Measurements from ENCODE around the gene ZBED5. TPM values are rescaled to one million over a fixed set of nuclear protein-coding genes. Genes with fewer than 3 reads are reported as not detected.

The ZBED5 gene
- total and polyA plus RNA-seq, 9 of the 15 experiments (the other 6 are each of a cell fraction or from before 2014, with no cell fraction given) = 12.4 to 70.7 (median 26.8) TPM

DNA sequence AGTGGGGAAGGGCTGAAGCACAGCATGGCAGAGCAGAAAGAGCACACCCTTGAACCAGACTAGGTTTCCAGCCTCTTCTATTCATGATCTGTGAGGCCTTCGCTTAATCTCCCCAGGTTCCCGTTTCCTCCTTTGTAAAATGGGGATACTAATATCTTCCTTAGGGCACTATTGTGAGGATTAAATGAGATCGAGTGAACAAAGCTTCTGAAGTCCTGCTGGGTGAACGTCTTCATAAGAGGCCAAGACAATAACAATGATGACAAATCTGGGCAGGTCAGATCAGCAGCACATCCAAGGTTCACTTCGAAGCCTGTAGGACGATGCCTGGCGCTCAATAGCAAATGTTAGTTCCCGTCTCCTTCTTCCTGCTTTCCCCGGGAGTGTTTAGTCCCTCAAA lies 38.6 kb upstream of the ZBED5 start (continued):
- TF ChIP-seq, protein P1, sequence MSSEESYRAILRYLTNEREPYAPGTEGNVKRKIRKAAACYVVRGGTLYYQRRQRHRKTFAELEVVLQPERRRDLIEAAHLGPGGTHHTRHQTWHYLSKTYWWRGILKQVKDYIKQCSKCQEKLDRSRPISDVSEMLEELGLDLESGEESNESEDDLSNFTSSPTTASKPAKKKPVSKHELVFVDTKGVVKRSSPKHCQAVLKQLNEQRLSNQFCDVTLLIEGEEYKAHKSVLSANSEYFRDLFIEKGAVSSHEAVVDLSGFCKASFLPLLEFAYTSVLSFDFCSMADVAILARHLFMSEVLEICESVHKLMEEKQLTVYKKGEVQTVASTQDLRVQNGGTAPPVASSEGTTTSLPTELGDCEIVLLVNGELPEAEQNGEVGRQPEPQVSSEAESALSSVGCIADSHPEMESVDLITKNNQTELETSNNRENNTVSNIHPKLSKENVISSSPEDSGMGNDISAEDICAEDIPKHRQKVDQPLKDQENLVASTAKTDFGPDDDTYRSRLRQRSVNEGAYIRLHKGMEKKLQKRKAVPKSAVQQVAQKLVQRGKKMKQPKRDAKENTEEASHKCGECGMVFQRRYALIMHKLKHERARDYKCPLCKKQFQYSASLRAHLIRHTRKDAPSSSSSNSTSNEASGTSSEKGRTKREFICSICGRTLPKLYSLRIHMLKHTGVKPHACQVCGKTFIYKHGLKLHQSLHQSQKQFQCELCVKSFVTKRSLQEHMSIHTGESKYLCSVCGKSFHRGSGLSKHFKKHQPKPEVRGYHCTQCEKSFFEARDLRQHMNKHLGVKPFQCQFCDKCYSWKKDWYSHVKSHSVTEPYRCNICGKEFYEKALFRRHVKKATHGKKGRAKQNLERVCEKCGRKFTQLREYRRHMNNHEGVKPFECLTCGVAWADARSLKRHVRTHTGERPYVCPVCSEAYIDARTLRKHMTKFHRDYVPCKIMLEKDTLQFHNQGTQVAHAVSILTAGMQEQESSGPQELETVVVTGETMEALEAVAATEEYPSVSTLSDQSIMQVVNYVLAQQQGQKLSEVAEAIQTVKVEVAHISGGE (CRISPR knock-in tag; IDR thresholded peaks at IDR 0.05) = no peak
- TF ChIP-seq, protein P2, sequence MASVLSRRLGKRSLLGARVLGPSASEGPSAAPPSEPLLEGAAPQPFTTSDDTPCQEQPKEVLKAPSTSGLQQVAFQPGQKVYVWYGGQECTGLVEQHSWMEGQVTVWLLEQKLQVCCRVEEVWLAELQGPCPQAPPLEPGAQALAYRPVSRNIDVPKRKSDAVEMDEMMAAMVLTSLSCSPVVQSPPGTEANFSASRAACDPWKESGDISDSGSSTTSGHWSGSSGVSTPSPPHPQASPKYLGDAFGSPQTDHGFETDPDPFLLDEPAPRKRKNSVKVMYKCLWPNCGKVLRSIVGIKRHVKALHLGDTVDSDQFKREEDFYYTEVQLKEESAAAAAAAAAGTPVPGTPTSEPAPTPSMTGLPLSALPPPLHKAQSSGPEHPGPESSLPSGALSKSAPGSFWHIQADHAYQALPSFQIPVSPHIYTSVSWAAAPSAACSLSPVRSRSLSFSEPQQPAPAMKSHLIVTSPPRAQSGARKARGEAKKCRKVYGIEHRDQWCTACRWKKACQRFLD (CRISPR knock-in tag; IDR thresholded peaks at IDR 0.05) = no peak

DNA sequence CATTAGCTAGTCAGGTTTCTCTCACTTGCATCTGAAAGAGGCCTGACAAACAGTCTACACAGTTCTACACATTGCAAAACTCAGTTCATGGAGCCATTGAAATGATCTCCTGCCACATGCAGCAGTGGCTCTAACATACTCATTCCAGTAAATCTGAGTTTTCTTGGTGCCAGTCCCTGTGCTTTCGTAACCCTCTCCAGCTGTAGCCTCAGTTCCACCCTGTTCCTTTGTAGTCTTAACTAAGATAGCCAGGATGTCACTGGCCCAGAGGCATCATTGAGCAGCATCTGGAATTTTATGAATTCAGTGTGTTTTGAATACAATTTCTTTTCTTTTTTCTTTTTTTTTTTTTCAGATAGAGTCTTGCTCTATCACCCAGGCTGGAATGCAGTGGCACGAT lies 37.4 kb upstream of the ZBED5 start:
- no peak for DNase-seq (ENCODE audit: extremely low read depth in 1 of 4, low spot score in 3 of 4)
- no peaks in the 10 kb centered on the region for H3K79me2 ChIP-seq (ENCODE audit: control insufficient read depth, insufficient read depth, low read length)
- CTCF ChIA-PET (ENCODE audit: low intra/inter-chr PET ratio) = no interaction called here

More for the DNA sequence above, 37.4 kb upstream of the ZBED5 start:
- Histone ChIP-seq H3K4me2 (ENCODE audit: insufficient read depth, low read length) (peak overlapping the region; percentile 24; the same call in 1 of the 2 replicates), H3K36me3 (ENCODE audit: control insufficient read depth, insufficient read depth, low read length) (no peaks in the 10 kb centered on the region), H3K9me3 (replicated peaks; ENCODE audit: control insufficient read depth, insufficient read depth, low read depth, low read length) (no peaks in the 10 kb centered on the region; the same call in 1 of the 2 replicates), H3K4me1 (replicated peaks in 1 of 2; ENCODE audit: control insufficient read depth in 2 of 2, insufficient read depth in 2 of 2, low read length in 2 of 2) (peaks cover 23 to 48% of the 10 kb centered on the region in 2 experiments), H3K27ac (ENCODE audit: extremely low read depth, low read depth, low read length) (peak overlapping the region; percentile 59; the same call in 1 of the 3 replicates), H2AFZ (ENCODE audit: low read depth, low read length) (peak overlapping the region; percentile 72), H4K20me1 (replicated peaks; ENCODE audit: control insufficient read depth, insufficient read depth, low read length) (no peaks in the 10 kb centered on the region), H3K27me3 (ENCODE audit: control insufficient read depth in 2 of 2, insufficient read depth in 2 of 2, low read length in 2 of 2) (no peaks in the 10 kb centered on the region), H3K4me3 (no peak overlapping the region), H3K9me1 (ENCODE audit: control insufficient read depth, insufficient read depth, low read length) (no peaks in the 10 kb centered on the region), H3K9ac (ENCODE audit: insufficient read depth in 1 of 2, low read depth in 2 of 2, low read length in 2 of 2) (no peak overlapping the region)
- in situ Hi-C loops (cut with MboI) (no loop called here), intact Hi-C loops (cut with micrococcal nuclease) (no loop called here)
- POLR2A ChIA-PET = interaction anchor here (1.6 kb wide), 1 partner anchor 86 kb away, joined by 9 read pairs; the partner anchor contains the start of gene EIF4G2
- TF ChIP-seq NFXL1 (CRISPR knock-in tag; IDR thresholded peaks at IDR 0.05) (no peak), HDAC6 (IDR thresholded peaks at IDR 0.05; ENCODE audit: low read depth, low read length) (no peak), ZNF232 (CRISPR knock-in tag; IDR thresholded peaks at IDR 0.05) (no peak), SREBF2 (CRISPR knock-in tag; IDR thresholded peaks at IDR 0.05) (no peak), SRSF7 (optimal IDR thresholded peaks at IDR 0.05; ENCODE audit: low read depth, low read length) (no peak), ZFX (CRISPR knock-in tag; IDR thresholded peaks at IDR 0.05) (no peak), NR2C2 (CRISPR knock-in tag; IDR thresholded peaks at IDR 0.05) (no peak), NR2C2 (tag; IDR thresholded peaks at IDR 0.05) (no peak), ZNF583 (CRISPR knock-in tag; IDR thresholded peaks at IDR 0.05) (no peak)
- TF ChIP-seq, protein P3, sequence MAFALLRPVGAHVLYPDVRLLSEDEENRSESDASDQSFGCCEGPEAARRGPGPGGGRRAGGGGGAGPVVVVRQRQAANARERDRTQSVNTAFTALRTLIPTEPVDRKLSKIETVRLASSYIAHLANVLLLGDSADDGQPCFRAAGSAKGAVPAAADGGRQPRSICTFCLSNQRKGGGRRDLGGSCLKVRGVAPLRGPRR (CRISPR knock-in tag; IDR thresholded peaks at IDR 0.05) = no peak
- ATAC-seq = no peak
- 100% methylated on average over 1 of the region's 2 CpGs for WGBS (ENCODE audit: insufficient coverage, low coverage, missing lambda C conversion rate)
- no peak for FAIRE-seq
- no TSS peak for BruUV-seq (replicated peaks)
